Tibial nerve (tissue), 4 donors: ENCODE results near the gene MTTP. TPM values are rescaled to one million over a fixed set of nuclear protein-coding genes. Genes with fewer than 3 reads are reported as not detected.

Source experiments
- DNase-seq, 2 donors: peaks; one replicate each; pipeline ENCODE4 v3.0.0-alpha.2; 2019; ENCODE audit warnings: low spot score in 2 of 2
- H3K27ac ChIP-seq, 4 donors: fragments of 200-600 bp; sonication (generic) in 3 of 4; one replicate each; pipeline ENCODE4 v1.5.1; 2017 to 2019; ENCODE audit warnings: mild to moderate bottlenecking in 1 of 4
- H3K27me3 ChIP-seq, 2 donors: fragments of 200-600 bp; sonication (generic) in 1 of 2; one replicate each; pipeline versions ENCODE4 v1.5.1 to v1.6.0; 2017 to 2019
- H3K36me3 ChIP-seq, 3 donors: fragments of 200-600 bp; sonication (generic); one replicate each; pipeline ENCODE4 v1.5.1; 2018 to 2019
- H3K4me1 ChIP-seq, 4 donors: fragments of 200-600 bp; sonication (generic) in 3 of 4; one replicate each; pipeline ENCODE4 v1.5.1; 2017 to 2019
- H3K4me3 ChIP-seq, 4 donors: fragments of 200-600 bp; sonication (generic) in 3 of 4; one replicate each; pipeline ENCODE4 v1.5.1; 2017 to 2019; ENCODE audit warnings: mild to moderate bottlenecking in 1 of 4, moderate library complexity in 1 of 4
- H3K9me3 ChIP-seq, 4 donors: fragments of 200-600 bp; sonication (generic) in 3 of 4; one replicate each; pipeline ENCODE4 v1.5.1; 2017 to 2019
- CTCF ChIP-seq, 5 experiments: fragments of 200-600 bp in 3 of 5; fragments of 450-650 bp in 2 of 5; sonication (generic) in 3 of 5; IDR thresholded peaks; one replicate each; pipeline ENCODE4 v1.5.1; 2016 to 2019; ENCODE audit warnings: antibody characterized with exemption in 5 of 5, mild to moderate bottlenecking in 3 of 5, moderate library complexity in 2 of 5
- EP300 ChIP-seq, 2 donors: sonication (generic); formaldehyde crosslinking; IDR thresholded peaks; one replicate each; pipeline ENCODE4 v1.6.1; 2017; ENCODE audit warnings: antibody characterized with exemption in 2 of 2, mild to moderate bottlenecking in 1 of 2
- POLR2A ChIP-seq, 2 donors: fragments of 450-650 bp; IDR thresholded peaks; one replicate each; pipeline ENCODE4 v1.6.1; 2017; ENCODE audit warnings: antibody characterized with exemption in 2 of 2, mild to moderate bottlenecking in 2 of 2, moderate library complexity in 2 of 2
- WGBS, 2 donors: methylation state at CpG; one replicate each; pipeline ENCODE4 v1.1.5; 2018; 5-methylcytosine and 5-hydroxymethylcytosine counted together
- total RNA-seq, 4 donors: library from RNA; depleted of rRNA; stranded (reverse); fragments of >200 nt; gene quantifications; one replicate each; pipeline ENCODE4 v1.1.0, GENCODE V29; 2016

Gene MTTP
- total RNA-seq, 4 donors from 2014 or later: 0.22 to 0.59 TPM; not detected in 2

- Histone ChIP-seq H3K4me3 (no peak overlapping the region), H3K27me3 (no peaks in the 10 kb centered on the region), H3K27ac (no peak overlapping the region), H3K9me3 (no peaks in the 10 kb centered on the region), H3K4me1 (no peaks in the 10 kb centered on the region), H3K36me3 (no peaks in the 10 kb centered on the region)
- TF ChIP-seq CTCF (IDR thresholded peaks at IDR 0.05): no peak
- no peak for TF ChIP-seq EP300 (IDR thresholded peaks at IDR 0.05)
- TF ChIP-seq POLR2A (IDR thresholded peaks at IDR 0.05): no peak
- WGBS, 2 donors: 52 to 68% methylated on average over 1 of the region's 1 CpG
- DNase-seq: no peak
These were observed 42.8 kb downstream of the MTTP start for GRCh38 chr4:99617374-99617773.

- TF ChIP-seq POLR2A (IDR thresholded peaks at IDR 0.05): no peak
- no peak for TF ChIP-seq CTCF (IDR thresholded peaks at IDR 0.05)
- TF ChIP-seq EP300 (IDR thresholded peaks at IDR 0.05): no peak
- DNase-seq: no peak
- Histone ChIP-seq H3K27ac (no peak overlapping the region), H3K4me3 (no peak overlapping the region), H3K36me3 (no peaks in the 10 kb centered on the region), H3K9me3 (no peaks in the 10 kb centered on the region), H3K4me1 (no peaks in the 10 kb centered on the region), H3K27me3 (no peaks in the 10 kb centered on the region)
- 41 to 53% methylated on average over 1 of the region's 1 CpG for WGBS, 2 donors
These were observed 47.7 kb downstream of the MTTP start for GRCh38 chr4:99622341-99622740.

GRCh38 chr4:99624141-99624719 lies 49.6 kb downstream of the MTTP start:
- 60 to 69% methylated on average over 4 of the region's 4 CpGs for WGBS, 2 donors
- Histone ChIP-seq H3K4me3 (no peak overlapping the region), H3K4me1 (no peaks in the 10 kb centered on the region), H3K9me3 (no peaks in the 10 kb centered on the region), H3K27ac (no peak overlapping the region), H3K27me3 (no peaks in the 10 kb centered on the region), H3K36me3 (no peaks in the 10 kb centered on the region)
- no peak for DNase-seq
- TF ChIP-seq CTCF (IDR thresholded peaks at IDR 0.05): no peak
- TF ChIP-seq EP300 (IDR thresholded peaks at IDR 0.05): no peak
- no peak for TF ChIP-seq POLR2A (IDR thresholded peaks at IDR 0.05)

GRCh38 chr4:99625369-99625768 lies 50.7 kb downstream of the MTTP start:
- Histone ChIP-seq H3K4me3 (no peak overlapping the region), H3K27me3 (no peaks in the 10 kb centered on the region), H3K36me3 (no peaks in the 10 kb centered on the region), H3K27ac (no peak overlapping the region), H3K9me3 (no peaks in the 10 kb centered on the region), H3K4me1 (no peaks in the 10 kb centered on the region)
- whole genome bisulfite sequencing, 2 donors: 60 to 82% methylated on average over 5 of the region's 5 CpGs
- DNase-seq: no peak
- TF ChIP-seq CTCF (IDR thresholded peaks at IDR 0.05): no peak
- TF ChIP-seq POLR2A (IDR thresholded peaks at IDR 0.05): no peak
- no peak for TF ChIP-seq EP300 (IDR thresholded peaks at IDR 0.05)

- no peak for DNase-seq
- TF ChIP-seq EP300 (IDR thresholded peaks at IDR 0.05): no peak
- TF ChIP-seq POLR2A (IDR thresholded peaks at IDR 0.05): no peak
- TF ChIP-seq CTCF (IDR thresholded peaks at IDR 0.05): no peak
- H3K36me3 ChIP-seq: no peaks in the 10 kb centered on the region
- no peak overlapping the region for H3K4me3 ChIP-seq
- no peaks in the 10 kb centered on the region for H3K27me3 ChIP-seq
- no peaks in the 10 kb centered on the region for H3K9me3 ChIP-seq
- WGBS, 2 donors: 76 to 77% methylated on average over 1 of the region's 1 CpG
- no peaks in the 10 kb centered on the region for H3K4me1 ChIP-seq
- no peak overlapping the region for H3K27ac ChIP-seq
These were observed 53.4 kb downstream of the MTTP start for GRCh38 chr4:99628040-99628439.
